ENCODE measurements around the gene C1QL4. TPM values are rescaled to one million over a fixed set of nuclear protein-coding genes. Genes with fewer than 3 reads are reported as not detected.

The C1QL4 gene
- total and polyA plus RNA-seq, 9 of the 15 experiments (the other 6 are each of a cell fraction or from before 2014, with no cell fraction given), result 0.08 to 2.1 (median 0.31) TPM

- no peak for TF ChIP-seq NELFE (IDR thresholded peaks at IDR 0.05; ENCODE audit: insufficient read depth, insufficient read length)
- TF ChIP-seq SREBF2 (CRISPR knock-in tag; IDR thresholded peaks at IDR 0.05), result no peak
- TF ChIP-seq POLR2A (conservative IDR thresholded peaks at IDR 0.05), result peak; percentile 97
- TF ChIP-seq, protein P1, sequence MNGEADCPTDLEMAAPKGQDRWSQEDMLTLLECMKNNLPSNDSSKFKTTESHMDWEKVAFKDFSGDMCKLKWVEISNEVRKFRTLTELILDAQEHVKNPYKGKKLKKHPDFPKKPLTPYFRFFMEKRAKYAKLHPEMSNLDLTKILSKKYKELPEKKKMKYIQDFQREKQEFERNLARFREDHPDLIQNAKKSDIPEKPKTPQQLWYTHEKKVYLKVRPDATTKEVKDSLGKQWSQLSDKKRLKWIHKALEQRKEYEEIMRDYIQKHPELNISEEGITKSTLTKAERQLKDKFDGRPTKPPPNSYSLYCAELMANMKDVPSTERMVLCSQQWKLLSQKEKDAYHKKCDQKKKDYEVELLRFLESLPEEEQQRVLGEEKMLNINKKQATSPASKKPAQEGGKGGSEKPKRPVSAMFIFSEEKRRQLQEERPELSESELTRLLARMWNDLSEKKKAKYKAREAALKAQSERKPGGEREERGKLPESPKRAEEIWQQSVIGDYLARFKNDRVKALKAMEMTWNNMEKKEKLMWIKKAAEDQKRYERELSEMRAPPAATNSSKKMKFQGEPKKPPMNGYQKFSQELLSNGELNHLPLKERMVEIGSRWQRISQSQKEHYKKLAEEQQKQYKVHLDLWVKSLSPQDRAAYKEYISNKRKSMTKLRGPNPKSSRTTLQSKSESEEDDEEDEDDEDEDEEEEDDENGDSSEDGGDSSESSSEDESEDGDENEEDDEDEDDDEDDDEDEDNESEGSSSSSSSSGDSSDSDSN (IDR thresholded peaks at IDR 0.05; ENCODE audit: borderline replicate concordance in 1 of 2, low read depth in 2 of 2, low read length in 2 of 2), result peak; percentile 32 to 69; a peak in 3 of 4 replicates
- no peak for TF ChIP-seq ELK1 (CRISPR knock-in tag; IDR thresholded peaks at IDR 0.05)
- TF ChIP-seq ETV1 (tag; conservative IDR thresholded peaks at IDR 0.05; ENCODE audit: low read depth), result no peak
- TF ChIP-seq GTF3C2 (IDR thresholded peaks at IDR 0.05; ENCODE audit: borderline replicate concordance, extremely low read depth, insufficient read length), result no peak
- TF ChIP-seq ESRRA (IDR thresholded peaks at IDR 0.05; ENCODE audit: borderline replicate concordance, low read depth), result no peak; the same call in none of the 2 replicates
- TF ChIP-seq TCF7 (IDR thresholded peaks at IDR 0.05; ENCODE audit: borderline replicate concordance), result no peak
- no peak for TF ChIP-seq ZNF280B (CRISPR knock-in tag; IDR thresholded peaks at IDR 0.05)
- TF ChIP-seq MXD1 (CRISPR knock-in tag; IDR thresholded peaks at IDR 0.05; ENCODE audit: borderline replicate concordance, poor library complexity, severe bottlenecking), result no peak
- no peak for TF ChIP-seq ARHGAP35 (IDR thresholded peaks at IDR 0.05; ENCODE audit: partially characterized antibody)
- no peak for TF ChIP-seq ZNF512 (tag; IDR thresholded peaks at IDR 0.05)
- TF ChIP-seq POLR2AphosphoS2 (IDR thresholded peaks at IDR 0.05; ENCODE audit: low read length), result no peak
- peak; percentile 37; the same call in 1 of the 2 replicates for TF ChIP-seq NFIC (IDR thresholded peaks at IDR 0.05)
- 0 out of 4 replicates have a peak, but pooled peaks of 1 of the 2 experiments have one; percentile 41 for TF ChIP-seq TBL1XR1 (IDR thresholded peaks at IDR 0.05; ENCODE audit: low read length in 2 of 2)
- no peak for TF ChIP-seq HDAC3 (IDR thresholded peaks at IDR 0.05; ENCODE audit: borderline replicate concordance, partially characterized antibody)
These were observed 29.8 kb upstream of the C1QL4 start (continued) for GRCh38 chr12:49366652-49367380.

Data from K562 (cell line).